DND-41 (cell line): ENCODE results near the gene NOSTRIN.

ENCODE experiments used
- ATAC-seq: fragments of 200-7000 bp; cut with Tn5 transposase; 3 replicates; pipeline ENCODE4 v1.9.1; 2021; ENCODE audit warnings: low read depth; ENCODE audit not compliant: insufficient read depth
- DNase-seq: peaks from one replicate; pipeline ENCODE4 v3.0.0-alpha.2; 2020
- H2AFZ ChIP-seq: 2 replicates; pipeline ENCODE4 v1.6.0; 2012; ENCODE audit warnings: low read depth, low read length
- H3K27ac ChIP-seq: 2 replicates; pipeline ENCODE4 v1.5.1; 2012; ENCODE audit warnings: low read length, inconsistent platforms
- H3K27me3 ChIP-seq: fragments of 200-600 bp; sonication (generic); 2 replicates; pipeline ENCODE4 v1.6.0; 2012; ENCODE audit warnings: low read length, mild to moderate bottlenecking, inconsistent platforms; ENCODE audit not compliant: insufficient read depth, poor library complexity
- H3K36me3 ChIP-seq: 2 replicates; pipeline ENCODE4 v1.5.1; 2012; ENCODE audit warnings: low read length, inconsistent platforms; ENCODE audit not compliant: insufficient read depth
- H3K4me1 ChIP-seq: 2 replicates; pipeline ENCODE4 v1.5.1; 2012; ENCODE audit warnings: mild to moderate bottlenecking, low read length; ENCODE audit not compliant: insufficient read depth
- H3K4me2 ChIP-seq: 2 replicates; pipeline ENCODE4 v1.6.0; 2012; ENCODE audit warnings: mild to moderate bottlenecking, moderate library complexity, low read length, inconsistent platforms; ENCODE audit not compliant: insufficient read depth
- H3K4me3 ChIP-seq, 2 experiments: fragments of 200-600 bp in 1 of 2; shearing (Covaris generic) in 1 of 2; 2 replicates each; pipeline ENCODE4 v1.5.1; 2012 to 2016; ENCODE audit warnings: inconsistent platforms in 2 of 2, low read length in 2 of 2, mild to moderate bottlenecking in 2 of 2, low read depth in 1 of 2, moderate library complexity in 1 of 2
- H3K79me2 ChIP-seq: 2 replicates; pipeline ENCODE4 v1.6.0; 2012; ENCODE audit warnings: low read length, inconsistent platforms; ENCODE audit not compliant: insufficient read depth
- H3K9ac ChIP-seq: 2 replicates; pipeline ENCODE4 v1.6.0; 2012; ENCODE audit warnings: low read depth, mild to moderate bottlenecking, inconsistent platforms, low read length, moderate library complexity
- H3K9me3 ChIP-seq: 2 replicates; pipeline ENCODE4 v1.5.1; 2012; ENCODE audit warnings: low read length, moderate library complexity, mild to moderate bottlenecking, inconsistent platforms; ENCODE audit not compliant: insufficient read depth, severe bottlenecking
- H4K20me1 ChIP-seq: 2 replicates; pipeline ENCODE4 v1.6.0; 2012; ENCODE audit warnings: low read length; ENCODE audit not compliant: insufficient read depth
- CTCF ChIP-seq: IDR thresholded peaks from 2 replicates; pipeline ENCODE4 v1.5.1; 2012; ENCODE audit warnings: borderline replicate concordance, low read length, moderate library complexity, mild to moderate bottlenecking; ENCODE audit not compliant: poor library complexity, severe bottlenecking; ENCODE audit errors: extremely low read depth
- EZH2 ChIP-seq: IDR thresholded peaks from 3 replicates; pipeline ENCODE4 v1.6.1; 2012; ENCODE audit warnings: borderline replicate concordance, low read depth, mild to moderate bottlenecking, moderate library complexity, low read length, inconsistent platforms; ENCODE audit not compliant: severe bottlenecking

Gene NOSTRIN

GRCh38 chr2:168796090-168796577, 6.3 kb upstream of the NOSTRIN start:
- Histone ChIP-seq H3K9ac (no peak overlapping the region), H3K4me3 (no peak overlapping the region), H3K4me2 (no peak overlapping the region), H3K36me3 (no peaks in the 10 kb centered on the region), H4K20me1 (no peaks in the 10 kb centered on the region), H3K27me3 (no peaks in the 10 kb centered on the region), H3K9me3 (no peaks in the 10 kb centered on the region), H3K4me1 (no peaks in the 10 kb centered on the region), H3K27ac (no peak overlapping the region), H2AFZ (no peak overlapping the region), H3K79me2 (no peaks in the 10 kb centered on the region)
- ATAC-seq (no peak), DNase-seq (no peak)
- TF ChIP-seq EZH2 (no peak), CTCF (no peak)

GRCh38 chr2:168796583-168797285, 5.7 kb upstream of the NOSTRIN start:
- no peak for TF ChIP-seq CTCF
- TF ChIP-seq EZH2, result no peak
- H3K9me3 ChIP-seq, result no peaks in the 10 kb centered on the region
- ATAC-seq, result no peak

GRCh38 chr2:168797286-168797655, 5.2 kb upstream of the NOSTRIN start:
- Histone ChIP-seq H3K27me3 (no peaks in the 10 kb centered on the region), H3K9me3 (no peaks in the 10 kb centered on the region), H3K27ac (no peak overlapping the region), H3K36me3 (no peaks in the 10 kb centered on the region), H2AFZ (no peak overlapping the region), H3K9ac (no peak overlapping the region), H3K4me2 (no peak overlapping the region), H3K4me1 (peaks cover 3% of the 10 kb centered on the region), H3K4me3 (no peak overlapping the region), H3K79me2 (no peaks in the 10 kb centered on the region), H4K20me1 (no peaks in the 10 kb centered on the region)
- DNase-seq (no peak), ATAC-seq (no peak)
- no peak for TF ChIP-seq CTCF
- TF ChIP-seq EZH2, result no peak

More at GRCh38 chr2:168796583-168797285, 5.7 kb upstream of the NOSTRIN start:
- Histone ChIP-seq H3K27ac (no peak overlapping the region), H3K4me2 (no peak overlapping the region), H3K27me3 (no peaks in the 10 kb centered on the region), H3K36me3 (no peaks in the 10 kb centered on the region), H2AFZ (no peak overlapping the region), H3K4me1 (no peaks in the 10 kb centered on the region), H3K79me2 (no peaks in the 10 kb centered on the region), H4K20me1 (no peaks in the 10 kb centered on the region), H3K9ac (no peak overlapping the region), H3K4me3 (no peak overlapping the region)
- no peak for DNase-seq
